ENCODE measurements around the gene DYNC1I2. TPM values are rescaled to one million over a fixed set of nuclear protein-coding genes. Genes with fewer than 3 reads are reported as not detected.
A peak's percentile ranks its signal among the peaks of the same experiment; 100 is the strongest.

The DYNC1I2 gene
- total and polyA plus RNA-seq, 2 experiments from 2014 or later, result 62.2 to 82.4 TPM

GRCh38 chr2:171703574-171704347 is 16.5 kb downstream of the DYNC1I2 start:
- Histone ChIP-seq H3K9me3 (ENCODE audit: low read depth) (no peaks in the 10 kb centered on the region), H3K36me3 (peaks cover 4% of the 10 kb centered on the region), H3K27ac (peak overlapping the region; percentile 52), H3K4me3 (no peak overlapping the region), H3K4me1 (ENCODE audit: low read depth) (peaks cover 14% of the 10 kb centered on the region), H3K27me3 (no peaks in the 10 kb centered on the region)
- DNase-seq (ENCODE audit: low read depth in 1 of 2, low spot score in 1 of 2), result peak; percentile 55 to 60
- TF ChIP-seq, protein P1, sequence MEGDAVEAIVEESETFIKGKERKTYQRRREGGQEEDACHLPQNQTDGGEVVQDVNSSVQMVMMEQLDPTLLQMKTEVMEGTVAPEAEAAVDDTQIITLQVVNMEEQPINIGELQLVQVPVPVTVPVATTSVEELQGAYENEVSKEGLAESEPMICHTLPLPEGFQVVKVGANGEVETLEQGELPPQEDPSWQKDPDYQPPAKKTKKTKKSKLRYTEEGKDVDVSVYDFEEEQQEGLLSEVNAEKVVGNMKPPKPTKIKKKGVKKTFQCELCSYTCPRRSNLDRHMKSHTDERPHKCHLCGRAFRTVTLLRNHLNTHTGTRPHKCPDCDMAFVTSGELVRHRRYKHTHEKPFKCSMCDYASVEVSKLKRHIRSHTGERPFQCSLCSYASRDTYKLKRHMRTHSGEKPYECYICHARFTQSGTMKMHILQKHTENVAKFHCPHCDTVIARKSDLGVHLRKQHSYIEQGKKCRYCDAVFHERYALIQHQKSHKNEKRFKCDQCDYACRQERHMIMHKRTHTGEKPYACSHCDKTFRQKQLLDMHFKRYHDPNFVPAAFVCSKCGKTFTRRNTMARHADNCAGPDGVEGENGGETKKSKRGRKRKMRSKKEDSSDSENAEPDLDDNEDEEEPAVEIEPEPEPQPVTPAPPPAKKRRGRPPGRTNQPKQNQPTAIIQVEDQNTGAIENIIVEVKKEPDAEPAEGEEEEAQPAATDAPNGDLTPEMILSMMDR (IDR thresholded peaks at IDR 0.05; ENCODE audit: low read depth, low read length), result peak; percentile 42

DNA sequence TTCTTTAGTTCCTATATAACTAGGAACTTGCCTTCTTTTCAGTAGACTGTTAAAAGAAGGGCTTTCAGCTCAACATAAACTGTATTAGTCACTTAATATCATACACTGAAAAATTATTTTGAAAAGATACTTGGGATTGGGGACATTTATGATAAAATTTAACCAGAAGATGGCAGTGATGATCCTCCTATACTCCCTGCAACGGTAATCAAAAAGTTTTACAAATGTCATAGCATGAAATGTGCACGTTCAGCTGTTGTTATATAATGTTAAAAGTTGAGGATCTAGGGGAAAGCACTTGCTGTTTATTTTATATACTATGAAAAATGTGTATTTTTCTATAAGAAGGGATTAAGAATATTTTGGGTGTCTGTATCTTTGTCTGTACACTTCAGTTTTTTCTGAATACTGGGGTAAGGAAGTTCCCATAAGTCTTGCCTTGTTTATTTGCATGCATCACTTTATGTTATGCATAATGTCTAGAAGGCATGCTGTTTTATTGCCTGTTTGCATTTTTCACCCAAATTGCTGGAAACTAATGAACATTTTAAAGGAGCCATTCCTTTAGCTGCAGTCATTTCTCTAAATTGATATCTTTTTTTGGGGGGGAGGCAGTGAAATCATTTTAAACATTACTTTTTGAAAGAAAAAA is 19.0 kb downstream of the DYNC1I2 start:
- no peak overlapping the region for H3K27ac ChIP-seq
- H3K4me3 ChIP-seq, result no peak overlapping the region
- H3K4me1 ChIP-seq (ENCODE audit: low read depth), result peaks cover 14% of the 10 kb centered on the region
- peak in 1 of 2 donors; percentile 44 for DNase-seq (ENCODE audit: low read depth in 1 of 2, low spot score in 1 of 2)
- no peaks in the 10 kb centered on the region for H3K27me3 ChIP-seq
- H3K36me3 ChIP-seq, result peaks cover 4% of the 10 kb centered on the region
- no peaks in the 10 kb centered on the region for H3K9me3 ChIP-seq (ENCODE audit: low read depth)
- TF ChIP-seq, protein P1 (IDR thresholded peaks at IDR 0.05; ENCODE audit: low read depth, low read length), result peak; percentile 41

- Histone ChIP-seq H3K27ac (no peak overlapping the region), H3K27me3 (no peaks in the 10 kb centered on the region), H3K36me3 (peaks cover 4% of the 10 kb centered on the region), H3K4me3 (no peak overlapping the region), H3K9me3 (ENCODE audit: low read depth) (no peaks in the 10 kb centered on the region), H3K4me1 (ENCODE audit: low read depth) (peaks cover 14% of the 10 kb centered on the region)
- TF ChIP-seq, protein P1 (IDR thresholded peaks at IDR 0.05; ENCODE audit: low read depth, low read length), result no peak
- no peak for DNase-seq (ENCODE audit: low read depth in 1 of 2, low spot score in 1 of 2)
Observed at GRCh38 chr2:171707752-171708151, 20.5 kb downstream of the DYNC1I2 start.

- no peaks in the 10 kb centered on the region for H3K9me3 ChIP-seq (ENCODE audit: low read depth)
- TF ChIP-seq, protein P1 (IDR thresholded peaks at IDR 0.05; ENCODE audit: low read depth, low read length), result no peak
- H3K4me1 ChIP-seq (ENCODE audit: low read depth), result peaks cover 4% of the 10 kb centered on the region
- no peaks in the 10 kb centered on the region for H3K27me3 ChIP-seq
- H3K27ac ChIP-seq, result no peak overlapping the region
- peaks cover 4% of the 10 kb centered on the region for H3K36me3 ChIP-seq
- no peak for DNase-seq (ENCODE audit: low read depth in 1 of 2, low spot score in 1 of 2)
- H3K4me3 ChIP-seq, result no peak overlapping the region
Observed at GRCh38 chr2:171709011-171709685, 21.9 kb downstream of the DYNC1I2 start.

DNA sequence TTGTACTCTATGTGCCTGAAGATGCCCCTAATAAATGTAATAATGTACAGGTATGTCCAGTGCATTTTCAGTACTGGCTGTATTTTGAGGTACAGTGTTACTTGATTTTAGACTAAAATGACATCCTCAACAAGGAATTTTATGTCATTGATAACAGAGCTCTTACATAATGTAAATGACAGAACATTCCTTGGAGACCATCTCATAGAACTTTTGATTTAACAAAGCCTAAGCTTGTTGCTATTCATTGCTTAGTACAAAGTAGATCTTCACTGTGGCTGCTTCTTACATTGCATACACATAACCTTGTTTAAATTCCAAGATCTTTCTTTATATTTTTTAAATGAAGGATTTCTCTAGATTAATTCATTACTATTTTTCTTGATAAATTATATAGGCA is 24.1 kb downstream of the DYNC1I2 start:
- TF ChIP-seq, protein P1 (IDR thresholded peaks at IDR 0.05; ENCODE audit: low read depth, low read length), result no peak
- Histone ChIP-seq H3K27me3 (no peaks in the 10 kb centered on the region), H3K9me3 (ENCODE audit: low read depth) (no peaks in the 10 kb centered on the region), H3K27ac (no peak overlapping the region), H3K36me3 (peaks cover 12% of the 10 kb centered on the region), H3K4me1 (ENCODE audit: low read depth) (no peaks in the 10 kb centered on the region), H3K4me3 (no peak overlapping the region)
- peak in 1 of 2 donors; percentile 17 for DNase-seq (ENCODE audit: low read depth in 1 of 2, low spot score in 1 of 2)
